Measurements from ENCODE around the gene LDLRAP1.

Gene LDLRAP1

GRCh38 chr1:25560001-25560400, 16.6 kb downstream of the LDLRAP1 start:
- Mint-ChIP-seq H3K9me3 (ENCODE audit: low read depth) (no peaks in the 10 kb centered on the region), H3K4me1 (ENCODE audit: low read depth) (peaks cover 94% of the 10 kb centered on the region), H3K4me3 (peak overlapping the region; percentile 49), H3K36me3 (no peaks in the 10 kb centered on the region), H3K27ac (peak overlapping the region; percentile 89), H3K27me3 (no peaks in the 10 kb centered on the region)

- peak overlapping the region; percentile 85 for H3K4me3 Mint-ChIP-seq
- H3K27me3 Mint-ChIP-seq, result no peaks in the 10 kb centered on the region
- peak overlapping the region; percentile 94 for H3K27ac Mint-ChIP-seq
- H3K36me3 Mint-ChIP-seq, result no peaks in the 10 kb centered on the region
- H3K4me1 Mint-ChIP-seq (ENCODE audit: low read depth), result peaks cover 93% of the 10 kb centered on the region
- H3K9me3 Mint-ChIP-seq (ENCODE audit: low read depth), result no peaks in the 10 kb centered on the region
These were observed 17.4 kb downstream of the LDLRAP1 start for GRCh38 chr1:25560788-25561187.

- peaks cover 94% of the 10 kb centered on the region for H3K4me1 Mint-ChIP-seq (ENCODE audit: low read depth)
- peak overlapping the region; percentile 94 for H3K27ac Mint-ChIP-seq
- no peaks in the 10 kb centered on the region for H3K9me3 Mint-ChIP-seq (ENCODE audit: low read depth)
- no peaks in the 10 kb centered on the region for H3K27me3 Mint-ChIP-seq
- peak overlapping the region; percentile 85 for H3K4me3 Mint-ChIP-seq
- H3K36me3 Mint-ChIP-seq, result no peaks in the 10 kb centered on the region
These were observed 18.2 kb downstream of the LDLRAP1 start for GRCh38 chr1:25561421-25562100.

- Mint-ChIP-seq H3K9me3 (ENCODE audit: low read depth) (no peaks in the 10 kb centered on the region), H3K4me3 (peak overlapping the region; percentile 85), H3K27ac (peak overlapping the region; percentile 94), H3K27me3 (no peaks in the 10 kb centered on the region), H3K4me1 (ENCODE audit: low read depth) (peaks cover 95% of the 10 kb centered on the region), H3K36me3 (no peaks in the 10 kb centered on the region)
These were observed 18.9 kb downstream of the LDLRAP1 start for GRCh38 chr1:25562101-25562927.

- no peaks in the 10 kb centered on the region for H3K27me3 Mint-ChIP-seq
- no peaks in the 10 kb centered on the region for H3K36me3 Mint-ChIP-seq
- H3K9me3 Mint-ChIP-seq (ENCODE audit: low read depth), result no peaks in the 10 kb centered on the region
- H3K4me1 Mint-ChIP-seq (ENCODE audit: low read depth), result peaks cover 94% of the 10 kb centered on the region
- H3K27ac Mint-ChIP-seq, result peak overlapping the region; percentile 94
- peak overlapping the region; percentile 85 for H3K4me3 Mint-ChIP-seq
These were observed 19.5 kb downstream of the LDLRAP1 start for GRCh38 chr1:25562928-25563283.

- no peaks in the 10 kb centered on the region for H3K36me3 Mint-ChIP-seq
- H3K27ac Mint-ChIP-seq, result peak overlapping the region; percentile 94
- H3K9me3 Mint-ChIP-seq (ENCODE audit: low read depth), result no peaks in the 10 kb centered on the region
- no peaks in the 10 kb centered on the region for H3K27me3 Mint-ChIP-seq
- H3K4me3 Mint-ChIP-seq, result peak overlapping the region; percentile 85
- peaks cover 94% of the 10 kb centered on the region for H3K4me1 Mint-ChIP-seq (ENCODE audit: low read depth)
These were observed 20.2 kb downstream of the LDLRAP1 start for GRCh38 chr1:25563330-25564215.

- H3K9me3 Mint-ChIP-seq (ENCODE audit: low read depth), result no peaks in the 10 kb centered on the region
- peaks cover 94% of the 10 kb centered on the region for H3K4me1 Mint-ChIP-seq (ENCODE audit: low read depth)
- peak overlapping the region; percentile 94 for H3K27ac Mint-ChIP-seq
- H3K27me3 Mint-ChIP-seq, result no peaks in the 10 kb centered on the region
- peak overlapping the region; percentile 85 for H3K4me3 Mint-ChIP-seq
- H3K36me3 Mint-ChIP-seq, result no peaks in the 10 kb centered on the region
These were observed 21.6 kb downstream of the LDLRAP1 start for GRCh38 chr1:25564777-25565574.

- Mint-ChIP-seq H3K27ac (peak overlapping the region; percentile 94), H3K27me3 (no peaks in the 10 kb centered on the region), H3K4me1 (ENCODE audit: low read depth) (peaks cover 91% of the 10 kb centered on the region), H3K9me3 (ENCODE audit: low read depth) (no peaks in the 10 kb centered on the region), H3K4me3 (peak overlapping the region; percentile 85), H3K36me3 (no peaks in the 10 kb centered on the region)
These were observed 22.2 kb downstream of the LDLRAP1 start for GRCh38 chr1:25565626-25566025.

- Mint-ChIP-seq H3K9me3 (ENCODE audit: low read depth) (no peaks in the 10 kb centered on the region), H3K36me3 (no peaks in the 10 kb centered on the region), H3K27me3 (no peaks in the 10 kb centered on the region), H3K4me1 (ENCODE audit: low read depth) (peaks cover 86% of the 10 kb centered on the region), H3K27ac (peak overlapping the region; percentile 94), H3K4me3 (peak overlapping the region; percentile 85)
These were observed 22.8 kb downstream of the LDLRAP1 start for GRCh38 chr1:25566176-25566729.

GRCh38 chr1:25566730-25567341, 23.4 kb downstream of the LDLRAP1 start:
- H3K4me1 Mint-ChIP-seq (ENCODE audit: low read depth), result peaks cover 86% of the 10 kb centered on the region
- no peaks in the 10 kb centered on the region for H3K9me3 Mint-ChIP-seq (ENCODE audit: low read depth)
- no peaks in the 10 kb centered on the region for H3K27me3 Mint-ChIP-seq
- H3K4me3 Mint-ChIP-seq, result peak overlapping the region; percentile 85
- H3K36me3 Mint-ChIP-seq, result no peaks in the 10 kb centered on the region
- peak overlapping the region; percentile 94 for H3K27ac Mint-ChIP-seq

GRCh38 chr1:25567710-25568089, 24.3 kb downstream of the LDLRAP1 start:
- peak overlapping the region; percentile 71 for H3K4me3 Mint-ChIP-seq
- peaks cover 86% of the 10 kb centered on the region for H3K4me1 Mint-ChIP-seq (ENCODE audit: low read depth)

GRCh38 chr1:25568090-25568833, 24.9 kb downstream of the LDLRAP1 start:
- H3K4me3 Mint-ChIP-seq, result peak overlapping the region; percentile 71
- no peaks in the 10 kb centered on the region for H3K36me3 Mint-ChIP-seq
- peak overlapping the region; percentile 92 for H3K27ac Mint-ChIP-seq
- H3K4me1 Mint-ChIP-seq (ENCODE audit: low read depth), result peaks cover 86% of the 10 kb centered on the region
- H3K27me3 Mint-ChIP-seq, result no peaks in the 10 kb centered on the region
- H3K9me3 Mint-ChIP-seq (ENCODE audit: low read depth), result no peaks in the 10 kb centered on the region

More at GRCh38 chr1:25567710-25568089, 24.3 kb downstream of the LDLRAP1 start:
- Mint-ChIP-seq H3K9me3 (ENCODE audit: low read depth) (no peaks in the 10 kb centered on the region), H3K36me3 (no peaks in the 10 kb centered on the region), H3K27me3 (no peaks in the 10 kb centered on the region), H3K27ac (peak overlapping the region; percentile 92)

Measured in activated naive CD8-positive, alpha-beta T cell (primary cell).